Caki2 (cell line): Measurements from ENCODE around the gene DENND6B. TPM values are rescaled to one million over a fixed set of nuclear protein-coding genes. Genes with fewer than 3 reads are reported as not detected.
A peak's percentile ranks its signal among the peaks of the same experiment; 100 is the strongest.
"Not testable (repeated sequence)": the region's sequence is repeated elsewhere in the genome, so short reads cannot be mapped to it uniquely, and the experiment has no call there.

ENCODE experiments used
- DNase-seq: peaks from one replicate; pipeline ENCODE4 v3.0.0-alpha.2; 2015; ENCODE audit warnings: low read depth
- in situ Hi-C: cut with HindIII; loops from 2 replicates; pipeline ENCODE4 v1.10.0; 2016; ENCODE audit warnings: low sequenced_read_pairs, low pct_unique_long_range_greater_than_20kb, mixed read lengths
- total RNA-seq: library from RNA; depleted of rRNA; stranded (reverse); fragments of >200 nt; shearing (Covaris generic); gene quantifications from 2 replicates; pipeline ENCODE4 v1.2.3, GENCODE V29; 2014; ENCODE audit warnings: low replicate concordance

The DENND6B gene
- total RNA-seq, 1 experiment from 2014 or later = 24.4 TPM

- peak; percentile 90 for DNase-seq
- in situ Hi-C loops = no loop called here
These were observed 15.3 kb upstream of the DENND6B start for GRCh38 chr22:50341977-50342650.

DNA sequence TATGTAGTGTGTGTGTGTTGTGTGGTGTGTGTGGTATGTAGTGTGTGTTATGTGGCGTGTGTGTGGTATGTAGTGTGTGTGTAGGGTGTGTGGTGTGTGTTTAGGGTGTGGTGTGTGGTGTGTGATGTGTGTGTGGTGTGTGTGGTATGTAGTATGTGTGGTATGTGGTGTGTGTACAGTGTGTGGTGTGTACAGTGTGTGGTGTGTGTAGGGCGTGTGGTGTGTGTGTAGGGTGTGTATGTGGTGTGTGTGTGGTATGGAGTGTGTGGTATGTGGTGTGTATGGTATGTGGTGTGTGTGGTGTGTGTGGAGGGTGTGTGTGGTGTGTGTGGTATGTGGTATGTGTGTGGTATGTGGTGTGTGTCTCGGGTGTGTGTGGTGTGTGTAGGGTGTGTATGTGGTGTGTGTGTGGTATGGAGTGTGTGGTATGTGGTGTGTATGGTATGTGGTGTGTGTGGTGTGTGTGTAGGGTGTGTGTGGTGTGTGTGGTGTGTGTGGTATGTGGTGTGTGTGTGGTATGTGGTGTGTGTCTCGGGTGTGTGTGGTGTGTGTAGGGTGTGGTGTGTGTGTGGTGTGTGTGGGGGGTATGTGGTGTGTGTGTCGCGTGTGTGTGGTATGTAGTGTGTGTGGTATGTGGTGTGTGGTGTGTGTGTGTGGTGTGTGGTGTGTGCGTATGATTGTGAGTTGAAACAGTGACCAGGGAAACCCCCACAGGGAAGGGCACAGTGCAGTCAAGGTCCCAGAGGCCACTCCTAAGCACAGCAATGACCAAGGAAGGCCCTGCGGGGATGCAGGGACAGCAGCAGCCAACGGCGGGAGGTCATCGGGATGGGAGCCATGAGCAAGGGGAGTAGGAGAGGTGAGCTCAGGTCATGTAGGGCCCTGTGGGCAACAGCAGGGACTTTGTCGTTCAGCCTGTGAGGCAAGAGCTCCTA lies 13.4 kb upstream of the DENND6B start:
- in situ Hi-C loops = no loop called here
- peak; percentile 51 for DNase-seq

GRCh38 chr22:50338860-50339462 lies 12.1 kb upstream of the DENND6B start:
- DNase-seq = no peak
- in situ Hi-C loops = no loop called here

GRCh38 chr22:50338042-50338573 lies 11.3 kb upstream of the DENND6B start:
- no peak for DNase-seq
- in situ Hi-C loops = no loop called here

DNA sequence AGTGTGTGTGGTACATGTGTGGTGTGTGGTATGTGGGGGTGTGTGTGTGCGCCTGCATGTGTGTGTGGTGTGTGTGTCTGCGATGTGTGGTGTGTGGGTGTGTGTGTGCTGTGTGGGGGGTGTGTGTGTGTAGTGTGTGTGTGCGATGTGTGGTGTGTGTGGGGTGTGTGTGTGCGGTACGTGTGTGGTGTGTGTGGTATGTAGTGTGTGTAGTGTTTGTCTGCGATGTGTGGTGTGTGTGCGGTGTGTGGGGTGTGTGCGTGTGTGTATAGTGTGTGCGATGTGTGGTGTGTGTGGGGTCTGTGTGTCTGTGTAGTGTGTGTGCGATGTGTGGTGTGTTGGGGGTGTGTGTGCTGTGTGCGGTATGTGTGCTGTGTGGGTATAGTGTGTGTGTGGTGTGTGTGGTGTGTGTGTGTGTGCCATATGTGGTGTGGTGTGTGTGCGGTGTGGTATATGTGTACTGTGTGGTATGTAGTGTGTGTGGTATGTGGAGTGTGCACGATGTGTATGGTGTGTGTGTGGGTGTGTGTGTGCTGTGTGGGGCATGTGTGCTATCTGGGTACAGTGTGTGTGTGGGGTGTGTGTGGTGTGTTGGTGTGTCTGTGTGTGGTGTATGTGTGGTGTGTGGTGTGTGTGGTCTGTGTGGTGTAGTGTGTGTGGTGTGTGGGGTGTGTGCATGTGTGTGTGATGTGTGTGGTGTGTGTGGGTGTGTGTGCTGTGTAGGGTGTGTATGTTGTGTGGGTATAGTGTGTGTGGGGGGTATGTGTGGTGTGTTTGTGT lies 10.6 kb upstream of the DENND6B start:
- no peak for DNase-seq
- in situ Hi-C loops = no loop called here

DNA sequence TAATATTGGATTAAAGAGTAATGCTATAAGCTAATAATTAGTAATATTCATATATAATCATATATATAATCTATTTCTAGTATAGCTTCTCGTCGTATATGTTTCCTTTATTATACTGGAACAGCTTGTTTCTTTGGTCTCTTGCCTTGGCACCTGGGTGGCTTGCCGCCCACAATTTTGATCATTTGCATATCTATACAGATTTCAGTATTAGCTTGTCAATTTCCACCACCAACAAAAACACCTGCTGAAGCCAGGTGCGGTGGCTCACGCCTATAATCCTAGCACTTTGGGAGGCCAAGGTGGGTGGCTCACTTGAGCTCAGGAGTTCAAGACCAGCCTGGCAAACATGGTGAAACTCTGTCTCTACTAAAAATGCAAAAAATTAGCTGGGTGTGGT lies 7.6 kb upstream of the DENND6B start:
- in situ Hi-C loops = not testable (repeated sequence)

GRCh38 chr22:50329236-50329635 lies 2.4 kb upstream of the DENND6B start:
- in situ Hi-C loops = no loop called here
- peak; percentile 46 for DNase-seq

More for the DNA sequence above, 7.6 kb upstream of the DENND6B start:
- DNase-seq = not testable (repeated sequence)

DNA sequence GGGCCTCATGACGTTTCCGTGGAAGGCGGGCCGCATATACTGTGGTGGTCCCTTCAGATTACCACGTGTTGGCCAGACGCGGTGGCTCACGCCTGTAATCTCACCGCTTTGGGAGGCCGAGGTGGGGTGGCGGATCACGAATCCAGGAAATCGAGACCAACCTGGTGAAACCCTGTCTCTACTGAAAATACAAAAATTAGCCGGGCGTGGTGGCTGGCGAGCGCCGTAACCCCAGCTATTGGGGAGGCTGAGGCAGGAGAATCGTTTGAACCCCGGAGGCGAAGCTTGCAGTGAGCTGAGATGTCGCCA lies 853 bp upstream of the DENND6B start:
- DNase-seq = no peak
- in situ Hi-C loops = no loop called here

DNA sequence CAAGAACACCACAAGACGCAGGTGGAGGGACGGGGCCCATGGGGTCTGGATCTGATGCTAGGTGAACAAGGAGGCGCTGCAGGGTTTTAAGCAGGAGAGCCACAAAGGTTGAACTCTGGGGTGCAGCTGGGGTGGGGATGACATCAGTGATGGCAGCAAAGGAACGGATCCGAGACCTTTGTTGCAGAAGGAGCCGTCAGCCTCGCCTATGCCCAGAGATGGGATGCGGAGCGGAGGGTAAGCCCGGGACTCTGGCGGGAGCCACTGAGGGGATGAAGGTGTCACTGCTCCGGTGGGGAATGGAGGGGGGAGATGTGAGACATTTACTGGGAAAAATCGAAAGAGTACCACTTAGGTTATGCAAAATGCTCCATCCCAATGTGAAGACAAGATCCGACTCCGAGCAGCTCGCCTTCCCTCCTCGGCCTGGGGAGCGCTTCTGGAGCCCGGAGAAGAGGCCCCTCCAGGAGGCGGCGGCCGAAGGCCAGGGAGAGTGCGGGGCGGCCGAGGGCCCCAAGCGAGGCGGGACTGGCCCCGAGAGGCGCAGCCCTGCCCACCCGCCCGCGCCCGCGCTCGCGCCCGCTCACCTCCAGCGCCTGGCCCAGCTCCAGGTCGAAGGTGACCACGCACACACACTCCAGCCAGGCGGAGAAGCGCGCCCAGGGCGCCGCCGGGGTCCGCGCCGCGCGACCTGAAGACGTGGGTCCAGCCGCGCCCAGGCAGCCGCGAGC lies 422 bp downstream of the DENND6B start:
- in situ Hi-C loops = no loop called here
- DNase-seq = no peak

DNA sequence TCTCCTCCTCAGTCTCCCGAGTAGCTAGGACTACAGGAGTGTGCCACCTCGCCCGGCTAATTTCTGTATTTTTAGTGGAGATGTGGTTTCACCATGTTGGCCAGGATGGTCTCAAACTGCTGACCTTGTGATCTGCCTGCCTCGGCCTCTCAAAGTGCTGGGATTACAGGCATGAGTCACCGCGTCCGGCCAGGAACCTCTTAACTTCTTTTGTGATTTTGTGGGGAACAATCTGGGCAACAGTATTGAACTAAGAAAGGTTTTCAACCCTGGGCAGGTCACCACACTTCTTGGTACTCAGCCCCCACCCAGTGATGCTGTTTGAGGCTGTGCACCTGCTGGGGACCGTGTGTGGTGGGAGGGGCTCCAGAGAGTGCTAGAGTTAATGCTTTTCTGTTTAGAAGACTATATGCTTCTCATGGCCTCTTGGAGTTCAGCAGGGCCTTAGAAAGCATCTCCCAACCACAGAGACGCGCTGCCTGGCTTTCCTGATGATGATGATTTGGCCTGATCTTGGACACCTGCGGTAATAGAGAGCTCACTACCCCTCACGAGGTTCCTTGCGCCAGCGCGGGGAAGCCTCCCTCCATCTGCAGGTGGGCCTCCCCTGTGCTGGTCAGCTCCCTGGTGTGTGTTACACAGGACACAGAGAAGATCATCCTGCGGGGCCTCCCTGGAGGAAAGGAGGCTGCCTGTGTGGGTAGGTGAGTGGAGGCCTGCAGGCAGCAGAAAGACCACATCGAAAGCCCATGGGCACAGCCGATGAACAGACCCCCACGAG lies 1.2 kb downstream of the DENND6B start:
- no peak for DNase-seq
- in situ Hi-C loops = no loop called here

DNA sequence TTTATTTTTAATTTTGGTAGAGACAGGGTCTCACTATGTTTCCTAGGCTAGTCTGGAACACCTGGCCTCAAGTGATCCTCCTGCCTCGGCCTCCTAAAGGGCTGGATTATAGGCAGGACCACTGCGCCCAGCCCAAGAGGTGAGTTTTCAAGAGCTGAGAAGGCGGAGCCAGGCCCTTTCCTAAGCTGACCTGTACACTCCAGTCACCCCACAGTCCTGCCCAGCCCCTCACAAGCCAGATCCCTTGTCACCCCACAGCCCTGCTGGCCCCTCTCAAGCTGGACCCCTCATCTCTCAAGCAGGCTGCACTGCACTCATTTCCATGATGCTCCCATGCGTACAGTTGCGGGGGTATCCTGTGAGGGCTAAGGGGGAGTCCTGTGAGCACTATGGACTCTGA lies 2.9 kb downstream of the DENND6B start:
- in situ Hi-C loops = no loop called here

DNA sequence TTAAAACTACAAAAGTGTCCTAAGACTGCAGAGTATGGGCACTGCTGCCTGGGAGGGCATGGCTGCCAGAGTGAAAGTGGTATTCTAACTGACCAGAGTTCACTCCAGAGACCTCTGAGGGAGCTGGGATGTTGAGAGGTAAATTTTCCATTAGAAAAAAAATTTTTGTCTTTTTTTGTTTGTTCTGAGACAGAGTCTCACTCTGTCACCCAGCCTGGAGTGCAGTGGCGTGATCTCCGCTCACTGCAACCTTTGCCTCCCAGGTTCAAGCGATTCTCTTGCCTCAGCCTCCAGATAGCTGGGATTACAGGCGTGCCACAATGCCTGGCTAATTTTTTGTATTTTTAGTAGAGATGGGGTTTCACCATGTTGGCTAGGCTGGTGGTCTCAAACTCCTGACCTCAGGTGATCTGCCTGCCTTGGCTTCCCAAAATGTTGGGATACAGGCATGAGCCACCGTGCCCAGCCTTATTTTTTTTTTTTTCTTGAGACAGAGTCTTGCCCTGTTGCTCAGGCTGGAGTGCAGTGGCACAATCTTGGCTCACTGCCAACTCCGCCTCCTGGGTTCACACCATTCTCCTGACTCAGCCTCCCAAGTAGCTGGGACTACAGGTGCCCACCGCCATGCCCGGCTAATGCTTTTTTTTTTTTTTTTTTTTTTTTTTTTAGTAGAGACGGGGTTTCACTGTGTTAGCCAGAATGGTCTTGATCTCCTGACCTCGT lies 4.3 kb downstream of the DENND6B start:
- DNase-seq, in situ Hi-C loops: not testable (repeated sequence)

More for the DNA sequence above, 2.9 kb downstream of the DENND6B start:
- DNase-seq = no peak

GRCh38 chr22:50320671-50321325 lies 6.0 kb downstream of the DENND6B start:
- in situ Hi-C loops = no loop called here
- DNase-seq = no peak

GRCh38 chr22:50320116-50320515 lies 6.7 kb downstream of the DENND6B start:
- no peak for DNase-seq
- in situ Hi-C loops = no loop called here

DNA sequence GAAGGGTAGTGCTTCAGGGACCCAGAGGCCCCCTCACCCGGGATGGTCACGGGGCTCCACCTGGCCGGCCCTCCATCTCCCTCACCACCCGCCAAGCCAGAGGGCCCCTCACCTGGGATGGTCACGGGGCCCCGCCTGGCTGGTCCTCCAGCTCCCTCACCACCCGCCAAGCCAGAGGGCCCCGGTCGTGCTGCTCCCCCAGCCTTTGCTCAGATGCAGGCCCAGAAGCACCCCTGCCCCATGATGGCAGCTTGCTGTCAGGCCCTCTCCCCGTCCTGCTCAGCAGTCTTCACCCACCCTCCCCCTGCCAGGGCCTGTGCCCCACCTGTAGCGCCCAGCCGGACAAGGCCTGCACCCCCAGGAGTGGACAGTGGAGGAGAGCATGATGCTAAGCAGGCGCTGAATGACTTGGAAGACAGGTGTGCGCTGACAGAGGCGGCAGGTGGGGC lies 7.3 kb downstream of the DENND6B start:
- no peak for DNase-seq
- in situ Hi-C loops = no loop called here
